HG02981 (cell line): ENCODE results near the gene MYLK4.

Source experiments
- ATAC-seq: cut with Tn5 transposase; IDR thresholded peaks from one replicate; pipeline ENCODE4 v1.9.1; 2021; ENCODE audit warnings: mild to moderate bottlenecking, moderate library complexity; ENCODE audit not compliant: unreplicated experiment

MYLK4 gene

DNA sequence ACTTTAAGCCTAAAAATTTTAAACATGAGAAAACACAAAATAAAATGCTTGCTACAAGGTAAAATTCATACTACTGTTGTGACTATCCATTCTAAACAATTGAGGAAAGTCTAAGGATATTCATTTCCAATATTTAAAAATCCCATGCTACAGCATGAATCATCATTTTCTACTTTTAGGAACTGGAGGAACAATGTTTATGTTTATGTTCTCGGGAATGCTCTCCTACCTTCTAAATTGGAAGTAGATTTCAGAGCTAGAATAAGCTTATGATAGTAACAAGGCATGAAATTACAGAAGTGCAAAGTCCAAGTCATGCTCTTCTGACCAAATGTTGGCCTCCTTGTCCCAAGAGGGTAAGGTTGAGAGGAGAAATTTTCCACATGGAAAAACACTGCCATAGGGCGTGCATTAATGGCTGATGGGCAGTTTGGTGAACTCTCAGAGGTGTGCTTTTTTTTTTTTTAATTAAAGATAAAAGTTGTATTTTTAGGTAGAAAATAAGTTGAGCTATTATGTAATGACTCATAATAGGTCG, 6.0 kb upstream of the MYLK4 start:
- no peak for ATAC-seq

DNA sequence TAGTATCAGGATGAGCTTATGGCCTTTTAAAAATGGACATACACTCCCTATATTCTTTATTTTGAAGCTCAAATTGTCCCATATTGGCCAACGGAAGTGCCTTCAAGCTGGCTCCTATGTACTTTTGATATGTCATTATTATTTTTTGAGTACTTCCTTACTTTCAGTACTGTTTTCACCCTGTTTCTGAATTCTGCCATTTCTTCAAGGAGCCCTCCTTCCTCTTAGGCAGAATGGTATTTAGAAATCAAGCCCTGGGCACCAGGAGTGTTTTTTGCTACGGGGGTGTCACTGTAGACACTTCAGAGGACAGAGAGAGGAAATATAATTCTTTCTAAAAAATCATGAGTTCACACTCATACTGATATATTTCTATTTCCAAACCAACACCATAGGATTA, 5.5 kb upstream of the MYLK4 start:
- no peak for ATAC-seq

DNA sequence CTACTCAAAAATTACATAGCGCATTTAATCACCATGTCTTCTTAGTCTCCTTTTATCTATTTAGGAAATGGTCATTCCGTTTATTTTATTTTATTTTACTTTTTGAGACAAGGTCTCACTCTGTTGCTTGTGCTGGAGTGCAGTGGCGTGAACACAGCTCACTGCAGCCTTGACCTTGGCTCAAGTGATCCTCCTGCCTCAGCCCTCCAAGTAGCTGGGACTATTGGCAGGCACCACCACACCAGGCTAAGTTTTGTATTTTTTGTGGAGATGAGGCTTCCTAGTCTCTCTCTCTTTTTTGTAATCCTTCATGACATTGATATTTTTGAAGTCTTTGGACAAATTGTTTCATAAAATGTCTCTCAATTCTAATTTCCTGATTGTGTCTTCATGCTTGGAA, 4.7 kb upstream of the MYLK4 start:
- ATAC-seq: no peak

DNA sequence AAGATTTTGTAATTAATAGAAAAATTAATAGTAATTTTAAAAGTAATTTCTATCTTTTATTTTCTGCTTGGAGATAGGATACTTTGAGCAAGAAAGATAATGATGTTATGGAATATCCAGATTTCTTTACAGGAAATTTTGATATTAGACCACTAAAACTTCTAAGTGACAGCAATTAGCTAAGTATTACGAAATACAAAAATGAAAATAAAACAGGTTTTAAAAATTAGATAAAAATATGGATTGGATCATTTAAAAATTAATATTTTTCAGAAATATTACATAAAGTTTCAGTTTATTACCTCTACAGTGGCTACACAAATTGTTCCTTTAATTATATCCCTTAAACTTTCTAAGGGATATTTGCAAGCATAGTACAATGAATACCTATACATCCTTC, 4.2 kb upstream of the MYLK4 start:
- ATAC-seq: no peak

DNA sequence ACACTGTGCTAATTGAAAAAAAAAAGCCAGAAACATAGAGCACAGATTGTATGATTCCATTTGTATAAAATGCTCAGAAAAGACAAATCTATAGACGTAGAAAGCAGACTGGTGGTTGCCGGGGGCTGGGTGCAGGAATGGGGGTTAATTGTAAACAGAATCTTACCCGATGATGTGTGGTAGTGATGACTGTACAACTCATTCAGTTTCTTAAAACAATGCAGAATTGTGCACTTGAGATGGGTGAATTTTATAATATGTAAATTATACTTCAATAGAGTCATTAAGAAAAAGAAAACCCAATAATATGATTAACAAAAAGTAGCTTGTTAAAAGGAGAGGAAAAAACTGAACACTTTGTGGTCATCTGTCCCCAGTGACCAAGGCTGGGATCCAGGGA, 3.7 kb upstream of the MYLK4 start:
- no peak for ATAC-seq

DNA sequence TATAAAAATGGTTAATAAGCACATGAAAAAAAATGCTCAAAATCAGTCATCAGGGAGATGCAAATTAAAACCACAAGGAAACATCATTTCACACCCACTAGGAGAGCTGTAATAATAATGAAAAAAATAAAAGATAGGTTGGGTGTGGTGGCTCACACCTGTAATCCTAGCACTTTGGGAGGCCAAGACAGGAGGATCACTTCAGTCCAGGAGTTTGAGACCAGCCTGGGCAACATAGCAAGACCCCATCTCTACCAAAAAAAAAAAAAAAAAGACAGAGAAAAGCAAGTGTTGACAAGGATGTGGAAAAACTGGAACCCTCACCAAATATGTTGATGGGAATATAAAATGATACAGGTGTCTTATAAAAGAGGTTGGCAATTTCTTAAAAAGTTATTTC, 3.0 kb upstream of the MYLK4 start:
- ATAC-seq: no peak

DNA sequence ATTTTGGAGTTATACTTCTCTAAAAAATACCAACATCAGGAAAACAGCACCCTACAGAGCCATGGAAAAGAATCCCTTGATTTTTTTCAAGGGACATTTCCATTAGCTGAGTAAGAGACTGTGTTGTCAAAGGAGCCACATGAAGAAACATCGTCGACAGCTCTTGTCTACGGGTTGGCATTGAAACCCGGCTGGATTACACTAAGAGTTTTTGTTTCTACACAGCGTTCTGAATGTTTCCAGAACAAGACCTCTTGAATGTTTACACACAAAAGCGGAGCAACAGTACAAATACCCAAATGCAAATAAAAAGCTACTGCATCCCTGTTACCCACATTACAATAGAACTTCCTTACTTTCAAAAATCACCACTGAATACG, 2.4 kb upstream of the MYLK4 start:
- no peak for ATAC-seq

DNA sequence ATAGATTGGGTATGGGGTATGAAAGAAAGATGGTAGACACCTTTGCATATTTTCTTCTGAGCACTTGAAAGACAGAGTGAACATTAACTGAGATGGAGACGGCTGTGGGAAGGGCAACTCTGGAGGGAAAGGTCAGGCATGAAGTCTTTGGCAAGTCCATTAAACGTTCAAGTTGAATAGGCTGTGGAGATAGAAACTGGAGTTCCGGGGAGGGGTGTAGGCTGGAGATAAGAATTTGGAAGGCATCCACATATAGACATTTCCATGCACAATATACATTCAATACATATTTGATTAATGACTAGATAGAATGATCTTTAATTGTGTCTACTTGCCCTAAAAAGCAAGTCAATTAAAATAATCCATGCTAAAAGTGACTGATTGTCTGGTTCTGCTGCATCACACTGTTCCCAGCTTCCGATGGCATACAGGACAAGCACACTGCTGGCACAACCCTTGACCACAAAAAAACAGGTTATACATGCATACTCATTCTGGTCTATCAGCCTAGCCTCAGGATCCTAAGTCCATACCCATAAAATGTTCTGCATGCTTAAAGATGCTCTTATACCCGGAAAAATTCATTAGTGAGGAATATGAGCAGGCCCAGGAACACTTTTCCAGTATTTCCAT, 1.9 kb upstream of the MYLK4 start:
- ATAC-seq: no peak

DNA sequence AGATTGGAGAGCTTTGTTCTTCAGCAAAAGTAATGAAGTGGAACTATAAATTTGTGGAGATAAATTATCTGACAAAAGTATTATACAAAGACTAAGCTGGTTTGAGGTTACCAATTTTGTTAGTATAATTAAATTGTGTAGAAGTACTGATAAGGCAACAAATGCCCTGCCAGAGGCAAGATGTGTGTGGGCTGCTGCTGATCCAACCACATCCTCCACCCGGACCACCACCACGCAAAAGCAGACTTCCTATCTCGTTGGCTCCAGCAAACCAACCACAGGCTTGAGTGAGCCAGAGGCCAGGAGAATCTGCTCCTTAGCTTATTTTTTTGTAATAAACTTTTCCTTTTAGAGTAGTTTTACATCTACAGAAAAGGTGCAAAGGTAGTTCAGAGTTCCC, 1.1 kb upstream of the MYLK4 start:
- ATAC-seq: no peak

DNA sequence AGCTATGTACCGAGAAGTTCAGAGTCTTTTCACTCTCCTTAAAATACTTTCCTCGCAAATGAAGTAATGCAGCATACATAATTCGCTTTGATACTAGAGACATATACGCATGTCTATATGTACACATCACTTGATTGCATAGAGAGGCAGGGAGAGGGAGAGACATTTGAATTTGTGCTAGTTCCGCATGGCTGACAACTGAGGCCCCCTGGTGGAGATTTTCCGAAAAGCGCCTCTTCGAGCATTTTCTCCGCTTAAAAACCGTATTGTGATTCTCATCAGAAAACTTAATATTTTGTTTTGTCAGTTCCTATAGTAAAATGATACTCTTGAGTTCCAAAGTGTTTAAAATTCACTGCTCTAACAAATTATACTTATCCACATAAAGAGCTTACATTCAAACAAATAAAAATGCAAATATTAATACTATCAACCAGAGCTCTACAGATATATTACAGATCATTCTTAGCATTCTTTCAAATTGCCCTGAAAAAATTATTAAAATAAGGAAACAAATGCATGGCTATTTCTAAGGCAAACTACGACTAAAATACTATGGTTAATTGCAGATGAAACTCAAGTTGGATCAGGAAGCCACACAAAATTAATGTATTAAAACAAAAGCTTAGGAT, 637 bp downstream of the MYLK4 start:
- no peak for ATAC-seq

DNA sequence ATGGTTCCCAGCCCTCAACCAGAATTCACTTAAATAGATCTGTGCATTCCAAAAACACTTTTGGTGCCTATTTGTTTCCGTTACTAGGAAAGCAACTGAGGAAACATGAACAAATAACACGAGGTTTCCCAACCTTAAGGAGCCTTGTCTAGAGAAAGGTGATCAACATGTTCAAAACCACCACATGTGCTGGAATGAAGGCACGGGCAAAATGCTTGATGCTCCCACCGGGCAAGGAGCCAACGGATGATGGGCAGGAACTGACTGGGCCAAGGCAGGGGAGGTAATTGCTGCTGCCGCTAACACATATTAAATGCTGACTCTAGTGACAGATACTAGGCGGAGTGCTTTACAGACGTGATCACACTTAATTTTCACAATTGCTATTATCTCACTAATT, 2.5 kb downstream of the MYLK4 start:
- ATAC-seq: no peak

DNA sequence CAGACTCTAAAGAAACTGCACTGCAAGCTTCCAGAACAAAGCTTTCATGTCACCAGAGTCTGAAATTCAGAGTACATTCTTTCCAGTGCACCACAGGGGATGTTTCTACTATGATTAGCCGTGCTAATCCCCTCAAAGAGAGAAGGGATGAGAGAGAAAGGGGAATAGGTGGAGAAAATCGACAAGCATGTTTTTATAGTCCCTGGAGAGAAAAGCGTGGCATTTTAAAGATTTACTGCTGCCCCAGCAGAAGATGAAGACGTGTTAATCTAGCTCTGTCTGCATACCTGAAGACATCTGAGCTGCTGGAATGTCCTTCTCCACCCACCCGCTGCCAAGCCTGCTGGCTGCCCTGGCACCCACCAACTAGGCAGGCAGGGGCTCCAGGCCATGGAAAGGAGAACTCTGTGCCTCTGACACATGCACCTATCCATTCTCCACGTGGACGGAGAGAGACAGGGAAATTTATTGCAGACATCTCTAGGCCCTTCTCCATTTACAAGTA, 4.1 kb downstream of the MYLK4 start:
- ATAC-seq: no peak

DNA sequence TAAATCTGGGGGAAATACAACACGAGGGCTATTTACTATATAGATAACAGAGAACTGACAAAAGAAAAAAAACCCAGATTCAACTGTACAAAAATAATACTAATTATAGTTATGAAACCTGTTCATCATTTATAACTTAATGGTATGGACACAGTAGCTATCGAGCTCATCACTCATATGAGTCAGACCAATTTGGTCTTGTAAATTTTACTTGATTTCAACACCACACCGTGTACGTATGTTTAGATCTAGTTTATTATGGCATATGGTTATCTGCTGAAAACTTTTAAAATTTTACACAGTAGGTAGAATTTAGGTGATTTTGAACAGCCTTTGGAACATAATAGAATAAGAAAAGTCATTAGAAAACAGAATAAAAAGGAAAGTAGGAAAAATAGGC, 5.5 kb downstream of the MYLK4 start:
- ATAC-seq: no peak

DNA sequence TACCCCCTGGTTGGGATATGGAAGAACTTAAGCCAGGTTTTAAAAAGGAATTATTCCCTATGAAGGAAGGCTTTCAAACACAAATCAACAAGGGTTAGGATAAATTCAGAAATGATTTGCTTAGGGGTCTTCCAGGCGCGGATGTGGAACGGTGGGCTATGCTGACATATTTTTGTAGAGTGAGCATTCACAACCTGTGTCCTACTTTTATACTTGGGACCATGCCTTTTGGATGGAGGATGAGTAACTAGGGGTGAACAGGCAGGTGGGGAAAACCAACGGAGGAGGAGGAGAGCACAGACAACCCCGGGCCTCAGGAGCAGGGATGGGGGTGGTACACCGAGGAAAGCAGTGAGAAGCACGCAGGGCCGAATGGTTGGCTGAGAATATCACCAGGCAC, 5.9 kb downstream of the MYLK4 start:
- ATAC-seq: no peak

DNA sequence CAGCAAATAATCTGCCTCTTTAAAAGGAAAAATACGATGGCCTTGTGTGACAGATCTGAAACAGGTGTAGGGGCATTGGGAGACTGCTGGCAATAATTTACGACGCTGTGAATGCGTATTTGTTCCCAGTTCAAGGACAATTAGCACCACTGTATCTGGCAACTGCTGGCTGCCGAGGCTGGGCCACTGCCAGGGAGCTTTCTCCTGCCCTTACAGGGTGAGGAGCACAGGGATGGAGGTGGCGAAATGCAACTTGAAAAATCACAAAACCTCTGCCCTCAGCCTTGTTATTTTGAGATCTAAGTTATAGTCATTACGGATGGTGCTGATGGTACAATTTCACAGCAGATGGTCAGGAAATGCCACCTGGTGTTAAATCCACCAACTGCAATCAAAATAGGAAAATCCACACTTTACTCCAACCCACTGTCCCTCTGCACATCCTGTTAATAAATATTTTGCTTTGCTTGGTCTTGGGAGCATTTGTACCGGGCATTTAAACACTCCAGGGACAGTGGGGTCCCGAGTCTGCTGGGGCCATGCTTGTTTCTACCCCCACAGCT, 6.4 kb downstream of the MYLK4 start:
- no peak for ATAC-seq

DNA sequence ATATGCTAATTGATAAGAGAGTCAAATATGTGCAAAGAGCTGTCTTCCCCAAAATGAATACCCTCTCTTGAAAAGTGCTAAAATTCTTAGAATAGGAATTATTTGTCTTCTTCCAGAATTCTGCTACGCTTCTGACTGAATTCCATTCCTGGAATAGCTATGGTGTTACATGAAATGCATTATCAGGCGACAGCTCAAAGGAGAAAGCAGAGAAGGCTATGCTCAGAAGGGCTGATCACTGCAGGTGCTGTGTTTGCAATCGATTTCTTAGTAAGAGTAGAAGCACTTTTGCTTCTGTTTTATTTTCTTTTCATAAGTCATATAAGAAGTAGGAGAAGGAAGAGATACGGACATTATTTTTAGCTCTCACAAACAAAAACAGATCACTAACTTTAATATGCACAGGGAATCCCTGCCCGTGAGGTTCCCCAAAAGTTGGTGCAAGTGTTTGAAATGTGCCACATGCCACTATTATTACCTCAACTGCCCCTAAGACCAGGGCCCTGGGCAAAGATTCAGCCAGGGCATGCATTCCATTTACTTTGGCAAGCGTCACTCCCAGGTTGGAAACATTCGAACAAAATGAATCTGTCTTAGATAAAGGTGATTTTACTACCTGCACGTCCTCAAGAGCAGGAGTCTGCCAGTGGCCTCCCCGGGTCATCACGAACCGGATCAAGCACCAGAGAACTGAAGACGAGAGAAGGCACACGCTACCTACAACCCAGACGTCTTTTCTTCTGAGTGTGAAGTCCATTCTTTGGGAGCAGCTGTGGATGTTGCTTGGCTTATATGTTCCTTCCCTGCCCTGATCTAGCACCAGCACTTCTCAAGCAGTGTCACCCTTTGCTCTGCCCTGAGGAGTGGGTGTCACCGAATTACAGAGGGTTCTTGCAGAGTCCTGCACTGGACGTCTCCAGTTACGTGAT, 7.2 kb downstream of the MYLK4 start:
- no peak for ATAC-seq

DNA sequence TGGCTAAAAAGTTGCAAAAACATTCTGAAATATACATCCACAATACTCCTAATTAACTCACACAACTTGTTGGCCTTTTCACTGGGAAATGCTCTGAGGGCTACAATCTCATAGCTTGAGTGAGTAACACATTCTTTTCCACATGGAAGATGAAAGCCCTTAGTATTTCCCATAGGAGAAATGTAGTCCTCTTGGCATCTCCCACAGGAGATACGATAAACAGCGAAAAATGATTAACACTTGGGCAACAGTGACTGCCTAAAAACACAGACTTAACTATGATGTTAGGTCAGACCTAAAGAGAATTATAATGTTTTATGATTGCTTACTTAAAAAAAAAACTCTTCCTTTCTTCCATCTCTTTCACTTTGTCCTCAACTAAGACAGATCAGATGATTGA, 9.0 kb downstream of the MYLK4 start:
- ATAC-seq: no peak

DNA sequence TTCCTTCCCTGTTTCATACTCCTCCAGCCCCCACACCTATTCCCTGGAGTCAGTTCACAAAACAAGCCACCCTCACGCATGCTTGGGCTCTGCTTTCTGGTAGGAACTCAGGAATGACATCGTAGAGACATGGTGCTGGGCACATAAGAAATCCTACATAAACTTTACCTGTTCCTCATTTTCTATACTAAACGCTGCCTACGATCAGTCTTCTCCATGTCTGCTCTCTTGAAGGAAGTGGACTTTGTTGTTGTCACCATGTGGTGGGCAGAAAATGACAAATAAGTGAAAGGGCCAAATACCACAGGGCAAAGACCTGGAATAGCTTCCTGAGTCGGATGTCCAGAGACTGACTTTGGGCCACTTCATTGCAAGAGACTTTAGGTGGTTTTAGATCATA, 10.1 kb downstream of the MYLK4 start:
- no peak for ATAC-seq

DNA sequence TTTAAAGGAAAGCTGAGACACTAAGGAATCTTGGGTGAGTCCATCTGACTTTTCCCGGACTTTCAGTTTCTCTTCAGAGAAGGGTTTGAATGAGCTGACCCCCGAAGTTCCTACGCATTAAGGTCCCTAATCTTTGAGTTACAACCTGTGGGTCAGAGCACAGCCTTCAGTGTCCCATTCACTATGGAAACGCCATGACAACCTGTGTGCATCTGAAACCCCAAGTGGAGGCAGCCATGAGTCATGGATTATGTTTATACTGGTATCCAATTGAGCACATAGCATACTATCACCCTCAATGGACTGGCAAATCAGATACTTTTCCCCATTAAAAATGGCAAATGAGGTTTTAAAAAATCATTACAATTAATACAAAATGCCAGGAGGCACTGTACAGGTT, 11.4 kb downstream of the MYLK4 start:
- ATAC-seq: no peak

DNA sequence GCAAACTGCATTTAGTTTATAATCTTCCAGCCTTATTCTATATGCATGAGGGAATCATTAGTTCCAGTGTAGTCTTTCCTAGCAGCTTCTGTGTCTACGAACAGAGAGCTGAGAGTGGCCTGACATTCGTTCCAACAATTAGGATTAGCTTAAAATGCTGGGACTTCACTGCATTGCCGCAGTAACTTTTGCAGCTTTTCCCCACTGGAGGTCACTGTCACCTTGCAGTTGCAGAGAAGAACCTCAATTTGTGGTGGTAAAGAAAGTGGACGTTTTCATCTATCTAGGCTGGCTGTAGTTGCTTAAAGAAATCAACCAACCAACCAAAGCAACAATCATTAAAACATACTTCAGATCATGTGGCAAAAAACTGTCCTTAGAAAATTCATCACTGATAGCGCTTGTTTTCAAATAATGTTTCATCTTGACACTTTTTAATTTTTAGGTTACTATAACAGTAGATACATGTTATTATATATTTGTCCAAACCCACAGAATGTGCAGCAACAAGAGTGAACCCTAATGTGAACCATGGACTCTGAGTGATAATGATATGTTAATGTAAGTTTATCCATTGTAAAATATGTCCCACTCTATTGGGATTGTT, 12.2 kb downstream of the MYLK4 start:
- no peak for ATAC-seq

DNA sequence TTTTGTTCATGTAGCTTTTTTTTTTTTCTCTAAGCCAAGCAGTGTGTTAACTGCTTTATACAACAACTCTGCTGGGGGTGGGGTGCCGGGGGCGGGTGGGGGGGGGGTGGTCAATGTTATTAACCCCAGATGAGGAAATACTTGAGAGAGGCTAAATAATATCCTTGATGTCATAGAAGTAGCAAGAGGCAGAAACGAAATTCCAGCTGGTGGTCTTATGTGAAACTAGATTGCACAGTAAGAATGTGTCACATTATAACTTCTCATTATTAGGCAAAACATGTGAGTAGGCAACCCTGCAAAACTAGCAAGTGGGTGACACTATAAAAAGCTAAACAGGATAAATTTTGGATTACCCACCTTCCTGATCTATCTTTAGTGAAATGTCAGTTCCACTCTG, 12.8 kb downstream of the MYLK4 start:
- ATAC-seq: no peak
